HG02852 (cell line): ENCODE results near the gene GCC2.
"Not testable (repeated sequence)": the region's sequence is repeated elsewhere in the genome, so short reads cannot be mapped to it uniquely, and the experiment has no call there.

Experiments
- ATAC-seq: cut with Tn5 transposase; IDR thresholded peaks from one replicate; pipeline ENCODE4 v1.9.1; 2021; ENCODE audit warnings: mild to moderate bottlenecking, moderate library complexity; ENCODE audit not compliant: unreplicated experiment

The GCC2 gene

GRCh38 chr2:108448678-108449409 is at the start of gene GCC2:
Gene GCC2 (plus strand): TSS chr2:108449206. CDS start chr2:108449275, 69 bp downstream.
- peak; percentile 99 for ATAC-seq

GRCh38 chr2:108399479-108399878 is 49.5 kb upstream of the GCC2 start:
- ATAC-seq, result no peak

- ATAC-seq, result no peak
These were observed 47.2 kb upstream of the GCC2 start for GRCh38 chr2:108401800-108402199.

GRCh38 chr2:108403494-108403893 is 45.5 kb upstream of the GCC2 start:
- no peak for ATAC-seq

GRCh38 chr2:108404784-108405397 is 44.1 kb upstream of the GCC2 start:
- no peak for ATAC-seq

- ATAC-seq, result no peak
These were observed 40.9 kb upstream of the GCC2 start for GRCh38 chr2:108407864-108408729.

- ATAC-seq, result no peak
These were observed 39.2 kb upstream of the GCC2 start for GRCh38 chr2:108409768-108410167.

- no peak for ATAC-seq
These were observed 35.9 kb upstream of the GCC2 start for GRCh38 chr2:108412995-108413710.

GRCh38 chr2:108413711-108414095 is 35.3 kb upstream of the GCC2 start:
- no peak for ATAC-seq

GRCh38 chr2:108414256-108414876 is 34.6 kb upstream of the GCC2 start:
- no peak for ATAC-seq

- no peak for ATAC-seq
These were observed 34.1 kb upstream of the GCC2 start for GRCh38 chr2:108414945-108415344.

GRCh38 chr2:108417254-108417653 is 31.8 kb upstream of the GCC2 start:
- no peak for ATAC-seq

- no peak for ATAC-seq
These were observed 30.6 kb upstream of the GCC2 start for GRCh38 chr2:108418416-108418815.

GRCh38 chr2:108423067-108423466 is 25.9 kb upstream of the GCC2 start:
- ATAC-seq, result no peak

- ATAC-seq, result no peak
These were observed 25.3 kb upstream of the GCC2 start for GRCh38 chr2:108423502-108424251.

GRCh38 chr2:108428286-108429009 is 20.6 kb upstream of the GCC2 start:
- ATAC-seq, result no peak

- ATAC-seq, result not testable (repeated sequence)
These were observed 13.4 kb upstream of the GCC2 start for GRCh38 chr2:108435578-108435977.

- ATAC-seq, result no peak
These were observed 12.0 kb upstream of the GCC2 start for GRCh38 chr2:108436976-108437375.

GRCh38 chr2:108441712-108442111 is 7.3 kb upstream of the GCC2 start:
- no peak for ATAC-seq
